Activated T-helper 1 cell treated with anti-CD3 and anti-CD28 coated beads, Interleukin-12 subunit alpha, Interleukin-12 subunit beta, Interleukin-2, Interleukin-4 antibody, amounts not matched to agents 30 ng/mL and 10 ng/mL and 1 ng/mL, durations not matched to agents 14 hours and 24 hours and 36 hours (primary cell): ENCODE results near the gene TENT4A. TPM values are rescaled to one million over a fixed set of nuclear protein-coding genes. Genes with fewer than 3 reads are reported as not detected.

Source experiments
- DNase-seq: peaks from one replicate; pipeline ENCODE4 v3.0.0; 2021; ENCODE audit warnings: low spot score
- H3K27ac Mint-ChIP-seq: one replicate; pipeline ENCODE4 v1.8.0; 2021; ENCODE audit warnings: mild to moderate bottlenecking, mixed read lengths
- H3K27me3 Mint-ChIP-seq: one replicate; pipeline ENCODE4 v1.8.0; 2022; ENCODE audit warnings: mild to moderate bottlenecking, moderate library complexity, mixed read lengths; ENCODE audit not compliant: insufficient read depth
- H3K36me3 Mint-ChIP-seq: one replicate; pipeline ENCODE4 v1.8.0; 2021; ENCODE audit warnings: low read depth, mixed read lengths
- H3K4me1 Mint-ChIP-seq: one replicate; pipeline ENCODE4 v1.8.0; 2021; ENCODE audit warnings: low read depth, mixed read lengths
- H3K4me3 Mint-ChIP-seq: one replicate; pipeline ENCODE4 v1.8.0; 2021; ENCODE audit warnings: mild to moderate bottlenecking, moderate library complexity, mixed read lengths
- H3K9me3 Mint-ChIP-seq: one replicate; pipeline ENCODE4 v1.8.0; 2021; ENCODE audit warnings: mixed read lengths
- intact Hi-C: fragments of 100-400 bp; cut with micrococcal nuclease; formaldehyde crosslinking; loops from one replicate; pipeline ENCODE4 v1.15.1; 2024
- total RNA-seq: library from RNA; stranded (reverse); gene quantifications from 2 replicates; pipeline ENCODE4 v1.2.3, GENCODE V29; 2022

TENT4A gene
- total RNA-seq, 1 donor from 2014 or later, result 42.3 TPM

GRCh38 chr5:6682239-6682638 is 31.0 kb upstream of the TENT4A start:
- Mint-ChIP-seq H3K4me1 (no peaks in the 10 kb centered on the region), H3K4me3 (no peak overlapping the region), H3K36me3 (no peaks in the 10 kb centered on the region), H3K27ac (no peak overlapping the region), H3K9me3 (no peaks in the 10 kb centered on the region), H3K27me3 (no peaks in the 10 kb centered on the region)
- intact Hi-C loops, result no loop called here
- DNase-seq, result no peak

DNA sequence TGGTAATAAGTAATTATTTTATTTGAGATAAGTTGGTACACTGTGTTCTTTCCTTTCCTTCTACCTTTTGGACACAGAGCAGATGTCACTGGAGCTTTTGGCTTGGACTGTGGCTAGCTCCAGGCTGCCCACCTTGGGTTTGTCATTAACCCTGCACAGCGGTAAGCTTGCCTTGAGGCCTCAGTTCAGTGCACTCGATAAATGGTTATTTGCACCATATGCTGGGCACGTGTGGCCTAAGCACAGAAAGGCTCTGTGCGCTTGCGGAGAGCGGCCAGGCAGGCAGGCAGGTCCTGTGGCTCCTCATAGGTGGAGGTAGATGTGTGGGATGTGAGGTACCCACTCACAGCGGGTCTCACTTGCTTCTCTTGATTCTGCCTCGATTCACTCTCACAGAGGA is 30.0 kb upstream of the TENT4A start:
- H3K27me3 Mint-ChIP-seq, result peaks cover 6% of the 10 kb centered on the region
- DNase-seq, result no peak
- H3K36me3 Mint-ChIP-seq, result no peaks in the 10 kb centered on the region
- intact Hi-C loops, result no loop called here
- no peak overlapping the region for H3K4me3 Mint-ChIP-seq
- H3K9me3 Mint-ChIP-seq, result no peaks in the 10 kb centered on the region
- H3K4me1 Mint-ChIP-seq, result no peaks in the 10 kb centered on the region
- no peak overlapping the region for H3K27ac Mint-ChIP-seq

DNA sequence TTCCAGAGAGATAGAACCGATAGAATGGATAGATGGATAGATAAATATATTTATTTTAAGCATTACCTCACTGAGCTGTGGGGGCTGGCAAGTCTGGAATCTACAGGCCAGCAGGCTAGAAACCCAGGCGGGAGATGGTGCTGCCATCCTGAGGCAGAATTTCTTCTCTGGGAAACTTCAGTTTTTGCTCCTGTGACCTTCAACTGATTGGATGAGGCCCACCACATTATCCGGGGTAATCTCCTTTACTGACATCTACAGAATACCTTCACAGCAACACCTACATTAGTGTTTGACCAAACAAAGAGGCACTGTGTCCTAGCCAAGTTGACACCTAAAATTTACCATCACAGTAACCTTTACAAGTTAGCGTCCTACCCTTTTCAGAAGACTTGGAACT is 29.2 kb upstream of the TENT4A start:
- no peaks in the 10 kb centered on the region for H3K36me3 Mint-ChIP-seq
- H3K27ac Mint-ChIP-seq, result no peak overlapping the region
- intact Hi-C loops, result no loop called here
- no peak for DNase-seq
- no peaks in the 10 kb centered on the region for H3K4me1 Mint-ChIP-seq
- no peak overlapping the region for H3K4me3 Mint-ChIP-seq
- H3K27me3 Mint-ChIP-seq, result peaks cover 8% of the 10 kb centered on the region
- no peaks in the 10 kb centered on the region for H3K9me3 Mint-ChIP-seq

GRCh38 chr5:6686501-6686900 is 26.7 kb upstream of the TENT4A start:
- no peaks in the 10 kb centered on the region for H3K4me1 Mint-ChIP-seq
- H3K36me3 Mint-ChIP-seq, result no peaks in the 10 kb centered on the region
- H3K4me3 Mint-ChIP-seq, result no peak overlapping the region
- H3K27me3 Mint-ChIP-seq, result peaks cover 10% of the 10 kb centered on the region
- intact Hi-C loops, result no loop called here
- no peak overlapping the region for H3K27ac Mint-ChIP-seq
- no peak for DNase-seq
- H3K9me3 Mint-ChIP-seq, result no peaks in the 10 kb centered on the region

DNA sequence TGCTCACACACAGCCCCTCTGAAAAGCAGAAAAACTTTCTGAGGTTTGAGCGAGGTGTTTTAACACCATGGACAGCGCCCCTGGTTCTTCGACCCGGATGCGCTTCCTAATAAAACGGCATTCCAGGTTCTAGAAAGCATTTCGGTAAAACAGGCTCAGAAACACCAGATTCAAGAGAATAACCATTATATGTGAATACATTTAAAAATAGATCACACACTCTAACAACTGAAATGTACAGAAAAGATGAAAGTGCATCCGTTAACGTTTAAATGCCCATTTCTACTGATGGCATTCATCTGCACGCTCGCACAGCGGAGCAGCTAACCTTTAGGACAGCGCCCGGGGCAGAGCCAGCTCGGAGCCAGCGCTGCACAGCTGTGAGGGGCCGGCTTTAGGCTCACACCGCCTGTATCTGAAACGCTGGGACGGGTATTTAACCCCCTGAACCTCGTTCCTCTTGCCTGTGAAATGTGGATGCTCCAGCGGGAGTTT is 26.3 kb upstream of the TENT4A start:
- no peaks in the 10 kb centered on the region for H3K9me3 Mint-ChIP-seq
- peaks cover 10% of the 10 kb centered on the region for H3K27me3 Mint-ChIP-seq
- H3K36me3 Mint-ChIP-seq, result no peaks in the 10 kb centered on the region
- no peak overlapping the region for H3K4me3 Mint-ChIP-seq
- intact Hi-C loops, result no loop called here
- DNase-seq, result no peak
- no peaks in the 10 kb centered on the region for H3K4me1 Mint-ChIP-seq
- no peak overlapping the region for H3K27ac Mint-ChIP-seq

GRCh38 chr5:6687505-6687904 is 25.7 kb upstream of the TENT4A start:
- H3K27me3 Mint-ChIP-seq, result peaks cover 10% of the 10 kb centered on the region
- no peaks in the 10 kb centered on the region for H3K9me3 Mint-ChIP-seq
- H3K27ac Mint-ChIP-seq, result no peak overlapping the region
- no peaks in the 10 kb centered on the region for H3K4me1 Mint-ChIP-seq
- H3K4me3 Mint-ChIP-seq, result no peak overlapping the region
- no peak for DNase-seq
- no peaks in the 10 kb centered on the region for H3K36me3 Mint-ChIP-seq
- intact Hi-C loops, result no loop called here

GRCh38 chr5:6692906-6693305 is 20.3 kb upstream of the TENT4A start:
- DNase-seq, result no peak
- Mint-ChIP-seq H3K36me3 (no peaks in the 10 kb centered on the region), H3K4me1 (no peaks in the 10 kb centered on the region), H3K4me3 (no peak overlapping the region), H3K27me3 (peaks cover 32% of the 10 kb centered on the region), H3K9me3 (no peaks in the 10 kb centered on the region), H3K27ac (no peak overlapping the region)
- intact Hi-C loops, result no loop called here

DNA sequence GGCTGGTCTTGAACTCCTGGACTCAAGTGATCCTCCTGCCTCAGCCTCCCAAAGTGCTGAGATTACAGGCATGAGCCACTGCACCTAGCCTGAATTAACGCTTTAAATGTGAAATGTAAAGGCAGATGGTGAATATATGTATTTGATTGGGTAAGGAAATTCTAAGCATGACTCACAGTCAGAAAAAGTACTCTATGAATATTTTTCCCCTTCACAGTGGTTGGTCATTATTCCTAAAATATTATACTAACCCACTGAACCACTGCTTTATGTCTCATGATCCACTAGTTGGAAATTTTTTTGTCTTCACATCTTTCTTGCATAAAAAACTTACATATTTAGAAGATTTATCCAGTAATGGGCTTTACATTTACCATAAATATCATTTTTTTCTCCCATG is 14.5 kb upstream of the TENT4A start:
- peaks cover 27% of the 10 kb centered on the region for H3K27me3 Mint-ChIP-seq
- H3K4me1 Mint-ChIP-seq, result no peaks in the 10 kb centered on the region
- intact Hi-C loops, result no loop called here
- H3K36me3 Mint-ChIP-seq, result no peaks in the 10 kb centered on the region
- no peak for DNase-seq
- H3K9me3 Mint-ChIP-seq, result no peaks in the 10 kb centered on the region
- no peak overlapping the region for H3K27ac Mint-ChIP-seq
- H3K4me3 Mint-ChIP-seq, result no peak overlapping the region

DNA sequence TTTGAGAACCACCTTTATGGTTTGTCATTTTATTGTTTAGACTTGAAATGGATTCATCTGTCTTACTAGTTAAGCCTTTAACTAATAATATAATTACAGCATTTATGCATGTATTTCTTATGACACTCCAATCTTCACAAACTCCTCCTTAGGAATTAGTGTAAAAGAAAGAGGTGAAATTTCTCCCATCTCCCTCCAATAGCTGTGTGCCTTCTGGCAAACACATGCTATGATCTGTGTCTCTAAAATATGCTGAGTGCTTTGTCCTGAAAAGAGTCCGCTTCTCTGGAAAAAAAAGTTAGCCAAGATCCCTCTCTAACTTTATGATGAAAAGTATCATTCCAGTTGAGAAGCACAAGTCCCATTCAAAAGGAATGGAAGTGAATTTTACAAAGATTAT is 13.9 kb upstream of the TENT4A start:
- intact Hi-C loops, result no loop called here

DNA sequence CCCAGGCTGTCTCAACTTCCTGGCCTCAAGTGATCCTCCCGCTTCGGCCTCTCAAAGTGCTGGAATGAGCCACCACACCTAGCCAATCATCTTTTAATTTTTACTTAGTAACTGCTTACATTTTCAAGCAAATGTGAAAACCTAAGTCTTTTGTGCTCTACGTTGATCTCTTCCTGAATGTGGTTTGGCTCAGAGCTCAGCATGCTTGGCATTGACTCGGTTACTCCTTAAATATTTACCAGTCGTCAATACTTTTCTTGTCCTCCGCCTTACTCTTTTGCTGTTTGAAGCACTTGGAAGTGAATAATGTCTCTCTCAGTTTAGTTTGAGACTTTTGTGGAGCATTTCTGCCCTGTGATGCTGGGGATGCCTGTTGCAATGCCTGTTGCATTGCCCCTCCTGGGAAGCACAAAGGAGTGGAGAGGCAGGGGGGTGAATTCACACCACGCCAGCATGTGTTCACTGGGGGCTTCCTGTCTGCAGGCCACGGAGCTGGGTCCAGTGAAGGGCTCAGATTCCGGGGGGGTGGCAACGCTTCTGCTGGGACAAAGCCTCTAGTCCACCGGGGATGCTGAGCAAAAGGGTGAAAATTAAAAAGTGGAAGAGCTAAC is 13.1 kb upstream of the TENT4A start:
- no peaks in the 10 kb centered on the region for H3K36me3 Mint-ChIP-seq
- H3K4me3 Mint-ChIP-seq, result no peak overlapping the region
- H3K27me3 Mint-ChIP-seq, result peaks cover 17% of the 10 kb centered on the region
- DNase-seq, result no peak
- no peak overlapping the region for H3K27ac Mint-ChIP-seq
- intact Hi-C loops, result no loop called here
- peaks cover 5% of the 10 kb centered on the region for H3K4me1 Mint-ChIP-seq
- no peaks in the 10 kb centered on the region for H3K9me3 Mint-ChIP-seq

More for the DNA sequence above, 13.9 kb upstream of the TENT4A start:
- no peaks in the 10 kb centered on the region for H3K36me3 Mint-ChIP-seq
- no peak overlapping the region for H3K4me3 Mint-ChIP-seq
- peaks cover 22% of the 10 kb centered on the region for H3K27me3 Mint-ChIP-seq
- no peak for DNase-seq
- no peaks in the 10 kb centered on the region for H3K4me1 Mint-ChIP-seq
- no peaks in the 10 kb centered on the region for H3K9me3 Mint-ChIP-seq
- no peak overlapping the region for H3K27ac Mint-ChIP-seq

DNA sequence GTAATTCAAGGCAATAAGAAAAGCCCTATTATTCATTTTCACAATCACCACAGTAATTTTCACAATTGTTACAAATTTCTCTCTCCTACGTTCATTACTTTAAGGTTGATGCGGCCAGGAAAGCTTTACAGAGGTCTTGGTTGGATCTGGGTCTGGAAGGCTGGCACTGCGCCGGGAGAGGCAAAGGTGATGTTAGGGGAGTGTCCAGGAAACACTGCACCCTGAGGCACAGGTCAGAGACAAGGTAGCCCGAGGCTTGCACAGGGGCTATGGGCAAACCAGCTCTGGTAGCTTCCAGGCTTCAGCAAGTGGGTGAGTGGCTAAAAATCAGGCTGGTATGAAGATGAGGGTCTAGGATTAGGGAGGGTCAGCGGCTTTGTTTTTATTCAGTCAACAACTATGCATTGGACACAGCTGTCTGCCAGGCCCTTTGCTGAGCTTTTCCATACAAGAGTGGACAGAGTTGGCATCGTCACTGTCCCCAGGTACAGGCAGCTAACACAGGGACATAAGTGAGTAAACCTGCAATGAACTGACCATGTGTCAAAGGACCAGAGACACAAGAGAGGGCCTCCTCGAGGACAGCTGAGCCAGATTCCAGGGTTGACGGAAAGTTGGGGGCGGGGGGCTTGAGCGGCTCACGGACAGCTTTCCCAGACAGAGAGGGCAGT is 12.4 kb upstream of the TENT4A start:
- Mint-ChIP-seq H3K4me1 (peaks cover 8% of the 10 kb centered on the region), H3K9me3 (no peaks in the 10 kb centered on the region), H3K36me3 (no peaks in the 10 kb centered on the region), H3K27me3 (peaks cover 17% of the 10 kb centered on the region), H3K27ac (no peak overlapping the region), H3K4me3 (no peak overlapping the region)
- intact Hi-C loops, result no loop called here
- DNase-seq, result no peak

- peaks cover 13% of the 10 kb centered on the region for H3K27me3 Mint-ChIP-seq
- H3K27ac Mint-ChIP-seq, result no peak overlapping the region
- no peaks in the 10 kb centered on the region for H3K9me3 Mint-ChIP-seq
- no peak for DNase-seq
- intact Hi-C loops, result no loop called here
- peaks cover 8% of the 10 kb centered on the region for H3K4me1 Mint-ChIP-seq
- H3K4me3 Mint-ChIP-seq, result no peak overlapping the region
- no peaks in the 10 kb centered on the region for H3K36me3 Mint-ChIP-seq
Observed at GRCh38 chr5:6701491-6701890, 11.7 kb upstream of the TENT4A start.

GRCh38 chr5:6702633-6703032 is 10.6 kb upstream of the TENT4A start:
- H3K4me3 Mint-ChIP-seq, result no peak overlapping the region
- peaks cover 7% of the 10 kb centered on the region for H3K27me3 Mint-ChIP-seq
- no peak overlapping the region for H3K27ac Mint-ChIP-seq
- intact Hi-C loops, result no loop called here
- DNase-seq, result no peak
- no peaks in the 10 kb centered on the region for H3K36me3 Mint-ChIP-seq
- H3K9me3 Mint-ChIP-seq, result no peaks in the 10 kb centered on the region
- H3K4me1 Mint-ChIP-seq, result peaks cover 8% of the 10 kb centered on the region
